ENCODE data around the gene RELCH.
"Not testable (repeated sequence)": the region's sequence is repeated elsewhere in the genome, so short reads cannot be mapped to it uniquely, and the experiment has no call there.

Gene RELCH

GRCh38 chr18:62186774-62187542, at the start of gene RELCH, which contains the start of gene PIGN:
Gene RELCH, plus strand, starts transcription at chr18:62187255. Its CDS starts 251 bp downstream, at chr18:62187506.
Gene PIGN, minus strand, starts transcription at chr18:62187056. Its CDS starts 25,703 bp downstream, at chr18:62161353.
- DNase-seq = peak; percentile 99

DNA sequence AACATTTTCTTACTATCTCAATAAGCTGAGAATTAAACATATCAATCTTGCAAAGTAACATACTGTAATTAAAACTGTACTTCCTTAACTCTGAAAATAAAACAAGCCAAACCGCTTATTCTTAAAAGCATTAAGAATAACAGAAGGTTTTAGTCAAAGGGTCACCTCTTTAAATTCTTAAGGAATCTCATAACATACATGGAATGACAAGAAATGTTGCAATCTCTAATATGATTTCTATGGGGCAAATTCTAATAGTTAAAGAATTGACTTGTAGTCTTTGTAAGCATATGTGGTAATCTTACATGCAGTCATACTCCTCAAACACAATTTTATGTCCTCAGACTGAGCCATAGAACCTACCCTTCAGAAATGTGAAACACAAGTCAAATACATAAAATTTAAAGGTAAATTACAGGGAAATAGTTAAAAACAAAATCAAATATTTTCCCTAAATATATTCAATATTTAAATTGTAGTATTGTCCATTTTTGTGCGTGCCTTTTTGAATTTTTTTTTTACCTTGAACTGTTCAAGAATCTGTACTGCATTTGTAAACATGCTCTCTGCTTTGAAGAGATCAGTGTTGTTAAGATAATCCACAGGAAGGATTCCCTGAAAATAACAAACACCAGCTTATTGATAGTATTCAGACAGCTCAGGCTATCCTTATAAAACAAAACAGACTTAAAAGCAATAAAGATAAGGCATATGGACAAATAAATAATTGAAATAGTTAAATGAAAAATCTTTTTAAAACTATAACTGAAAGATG, 48.4 kb upstream of the RELCH start:
- DNase-seq = no peak

DNA sequence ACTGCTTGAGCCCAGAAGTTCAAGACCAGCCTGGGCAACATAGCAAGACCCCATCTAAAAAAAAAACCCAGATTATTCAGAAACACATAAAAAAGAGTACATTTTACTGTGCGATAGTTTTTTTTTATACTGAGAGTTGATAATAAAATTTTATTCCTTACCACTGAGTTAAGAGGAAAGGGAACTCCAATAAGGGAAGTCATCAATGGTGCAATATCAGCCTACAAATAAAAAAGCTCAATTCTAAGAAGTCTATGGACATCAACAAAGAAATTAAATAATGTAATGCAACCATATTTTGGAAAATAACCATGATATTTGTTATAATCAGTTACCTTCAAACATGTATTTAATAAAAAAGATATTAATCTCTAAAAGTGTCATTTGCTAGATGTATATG, 46.8 kb upstream of the RELCH start:
- no peak for DNase-seq

- DNase-seq = no peak
These were observed 42.7 kb upstream of the RELCH start for GRCh38 chr18:62144338-62144737.

DNA sequence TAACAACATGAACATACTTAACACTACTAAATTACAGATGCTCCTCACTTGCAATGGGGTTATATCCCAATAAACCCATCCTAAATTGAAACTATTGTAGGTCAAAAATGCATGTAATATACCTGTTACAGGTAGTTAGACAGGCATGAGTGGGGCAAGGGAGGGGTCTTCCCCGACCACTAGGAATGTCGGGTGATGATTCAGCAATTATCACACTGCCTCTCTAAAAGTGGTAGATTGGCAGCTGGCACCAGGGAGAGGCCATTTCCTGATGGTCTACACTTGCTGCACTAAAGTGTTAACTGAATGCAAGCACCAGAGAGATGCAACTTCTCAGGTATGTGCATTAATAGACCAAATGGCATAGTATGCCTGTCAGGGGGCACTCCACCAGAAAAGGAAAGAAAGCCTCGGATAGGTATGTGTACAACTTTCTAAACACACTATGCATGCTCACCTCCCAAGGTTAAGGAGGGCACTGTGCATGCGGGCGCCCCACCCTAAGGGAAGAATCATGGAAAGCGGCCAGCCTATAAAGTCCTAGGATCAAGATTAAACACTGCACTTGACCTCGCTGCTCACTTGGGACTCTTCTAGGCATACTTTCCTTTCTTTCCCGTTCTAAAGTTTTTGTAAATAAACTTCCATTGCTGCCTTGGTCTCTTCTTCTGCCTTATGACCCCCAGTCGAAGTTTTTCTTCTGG, 35.8 kb upstream of the RELCH start:
- no peak for DNase-seq

GRCh38 chr18:62152844-62153243, 34.2 kb upstream of the RELCH start:
- DNase-seq = no peak

DNA sequence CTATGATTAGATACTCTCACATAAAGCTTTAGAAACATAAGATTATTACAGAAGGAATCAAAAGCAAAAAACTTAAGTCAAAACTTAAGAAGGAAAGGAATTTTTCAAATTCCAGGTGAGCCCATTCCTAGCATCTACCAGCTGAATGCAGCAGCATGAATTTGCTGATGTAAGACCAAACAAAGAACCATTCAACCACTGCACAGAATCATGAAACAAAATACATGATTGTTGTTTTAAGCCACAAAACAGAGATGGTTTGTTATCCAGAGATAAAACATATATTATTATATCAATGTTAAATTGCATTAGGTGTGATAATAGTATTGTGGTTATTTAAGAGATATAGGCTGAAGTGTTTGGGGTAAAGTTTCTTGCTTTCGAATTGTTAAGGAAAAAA, 29.2 kb upstream of the RELCH start:
- DNase-seq = no peak

DNA sequence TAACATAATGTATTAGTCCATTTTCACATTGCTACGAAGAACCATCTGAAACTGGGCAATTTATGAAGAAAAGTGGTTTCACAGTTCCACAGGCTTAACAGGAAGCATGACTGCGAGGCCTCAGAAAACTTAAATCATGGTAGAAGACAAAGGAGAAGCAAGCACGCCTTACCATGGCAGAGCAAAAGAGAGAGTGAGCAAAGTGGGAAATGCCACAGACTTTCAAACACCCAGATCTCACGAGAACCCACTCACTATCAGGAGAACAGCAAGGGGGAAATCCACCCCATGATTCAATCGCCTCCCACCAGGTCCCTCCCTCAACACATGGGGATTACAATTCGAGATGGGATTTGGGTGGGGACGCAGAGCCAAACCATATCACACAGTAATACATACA, 22.7 kb upstream of the RELCH start:
- DNase-seq = no peak

GRCh38 chr18:62164855-62165487, 22.1 kb upstream of the RELCH start:
- no peak for DNase-seq

DNA sequence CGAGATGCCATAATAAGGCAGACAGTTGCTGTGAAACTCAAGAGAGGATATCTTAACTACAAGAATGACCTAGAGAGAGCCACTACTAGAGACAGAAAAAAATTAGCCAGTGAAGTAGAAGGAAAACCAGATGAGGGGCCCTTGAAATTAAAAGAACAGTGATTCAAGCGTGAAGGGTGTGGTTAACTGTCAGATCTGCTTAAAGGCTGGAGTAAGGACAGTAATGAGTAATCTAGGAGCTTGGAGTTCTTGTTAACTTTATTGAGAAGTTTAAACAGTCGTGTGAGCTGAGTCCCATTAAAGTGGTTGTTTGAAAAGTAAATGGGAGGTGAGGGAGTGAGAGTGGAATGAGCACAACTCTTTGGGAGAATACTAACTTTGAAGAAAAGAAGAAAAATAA, 21.5 kb upstream of the RELCH start:
- no peak for DNase-seq

DNA sequence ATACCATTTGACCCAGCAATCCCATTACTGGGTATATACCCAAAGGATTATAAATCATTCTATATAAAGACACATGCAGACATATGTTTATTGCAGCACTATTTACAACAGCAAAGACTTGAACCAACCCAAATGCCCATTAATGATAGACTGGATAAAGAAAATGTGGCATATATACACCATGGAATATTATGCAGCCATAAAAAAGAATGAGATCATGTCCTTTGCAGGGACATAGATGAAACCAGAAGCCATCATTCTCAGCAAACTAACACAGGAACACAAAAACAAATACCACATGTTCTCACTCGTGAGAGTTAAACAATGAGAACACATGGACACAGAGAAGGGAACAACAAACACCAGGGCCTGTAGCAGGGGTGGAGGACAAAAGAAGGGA, 20.5 kb upstream of the RELCH start:
- not testable (repeated sequence) for DNase-seq

DNA sequence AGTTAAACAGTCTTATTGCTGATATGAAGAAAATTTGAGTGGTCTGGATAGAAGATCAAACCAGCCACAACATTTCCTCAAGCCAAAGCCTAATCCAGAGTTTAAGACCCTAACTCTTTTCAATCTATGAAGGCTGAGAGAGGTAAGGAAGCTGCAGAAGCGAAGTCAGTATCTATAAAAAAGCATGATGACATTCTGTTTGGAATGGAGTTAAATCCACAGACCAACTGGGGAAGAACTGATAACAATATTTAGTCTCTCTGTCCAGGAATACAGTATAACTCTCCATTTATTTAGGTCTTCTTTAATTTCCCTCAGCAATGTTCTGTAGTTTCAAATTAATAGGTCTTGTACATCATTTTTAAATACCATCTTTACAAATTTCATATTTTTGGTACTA, 16.2 kb upstream of the RELCH start:
- no peak for DNase-seq

DNA sequence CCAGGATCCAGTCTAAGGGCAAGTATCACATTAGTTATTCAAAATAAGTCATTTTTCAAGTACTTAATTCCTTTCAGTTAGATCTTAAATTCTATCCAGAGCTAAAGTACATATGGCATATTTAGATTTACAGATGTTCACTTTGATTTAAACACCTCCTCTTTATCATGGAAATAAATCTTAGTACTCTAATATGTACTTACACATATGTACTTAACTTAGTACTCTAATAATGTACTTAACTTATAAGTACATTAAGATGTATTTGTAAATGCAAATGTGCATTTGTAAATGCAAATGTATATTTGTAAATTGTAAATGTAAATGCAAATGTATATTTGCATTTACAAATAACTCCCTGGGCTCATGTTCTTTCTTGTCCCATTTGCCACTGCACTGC, 14.8 kb upstream of the RELCH start:
- DNase-seq = no peak

- no peak for DNase-seq
These were observed 11.5 kb upstream of the RELCH start for GRCh38 chr18:62175521-62175920.

- no peak for DNase-seq
These were observed 9.8 kb upstream of the RELCH start for GRCh38 chr18:62177271-62177670.

- DNase-seq = no peak
These were observed 7.8 kb upstream of the RELCH start for GRCh38 chr18:62179213-62179612.

DNA sequence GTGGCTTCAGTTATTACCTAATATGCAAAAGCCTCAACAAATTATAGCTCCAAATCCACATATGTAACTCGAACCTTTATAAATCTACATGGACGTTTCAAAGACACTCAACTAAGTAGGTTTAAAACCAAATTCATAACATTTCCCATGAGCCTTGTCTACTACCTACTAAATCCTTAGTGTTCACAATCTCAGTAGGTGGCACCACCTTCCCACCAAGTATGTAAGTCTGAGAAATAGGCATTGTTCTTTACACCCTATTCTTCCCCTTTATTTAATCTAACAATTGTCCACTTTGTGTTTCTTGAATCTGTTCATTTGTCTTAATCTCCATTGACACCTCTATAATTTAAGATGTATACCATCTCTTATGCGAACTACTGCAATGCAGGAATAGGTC, 4.8 kb upstream of the RELCH start:
- DNase-seq = no peak

GRCh38 chr18:62183578-62184195, 3.4 kb upstream of the RELCH start:
- peak; percentile 49 for DNase-seq

DNA sequence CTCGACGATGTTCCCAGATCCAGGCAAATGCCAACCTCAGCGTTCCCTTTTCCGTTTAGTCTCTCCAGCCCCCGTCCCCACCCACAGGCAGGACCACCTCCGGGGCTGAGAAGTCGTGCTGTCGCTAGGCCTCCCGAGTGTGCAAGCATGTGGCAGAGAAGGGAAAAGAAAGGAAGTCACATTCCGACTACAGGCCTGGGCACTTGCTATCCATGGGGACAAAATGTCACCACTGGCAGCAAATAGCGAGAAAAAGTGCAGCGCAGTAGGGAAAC, 619 bp upstream of the RELCH start:
- DNase-seq = no peak

GRCh38 chr18:62187543-62188510, 772 bp downstream of the RELCH start:
- peak; percentile 11 for DNase-seq

- DNase-seq = no peak
These were observed 2.2 kb downstream of the RELCH start for GRCh38 chr18:62189208-62189607.

- DNase-seq = no peak
These were observed 9.0 kb downstream of the RELCH start for GRCh38 chr18:62196079-62196478.

Measured in fibroblast of skin of right biceps (primary cell).